Sigmoid colon (tissue), 4 donors: ENCODE data around the gene TAF6L.

Experiments used
- EP300 ChIP-seq, 4 donors: sonication (generic); formaldehyde crosslinking; IDR thresholded peaks; one replicate each; pipeline ENCODE4 v1.6.1; 2017; ENCODE audit warnings: antibody characterized with exemption in 4 of 4
- POLR2A ChIP-seq, 2 donors: fragments of 450-650 bp; IDR thresholded peaks; one replicate each; pipeline ENCODE4 v1.6.1; 2016; ENCODE audit warnings: antibody characterized with exemption in 2 of 2, mild to moderate bottlenecking in 2 of 2, moderate library complexity in 2 of 2
- POLR2AphosphoS5 ChIP-seq, 4 donors: sonication (generic); formaldehyde crosslinking; IDR thresholded peaks; one replicate each; pipeline ENCODE4 v1.6.1; 2017; ENCODE audit warnings: antibody characterized with exemption in 4 of 4
- TF ChIP-seq, protein P1 (sequence below), 4 experiments: fragments of 450-650 bp in 3 of 4; fragments of 200-600 bp in 1 of 4; IDR thresholded peaks; one replicate each; pipeline ENCODE4 v1.5.1; 2016 to 2019; ENCODE audit warnings: antibody characterized with exemption in 4 of 4, mild to moderate bottlenecking in 3 of 4, moderate library complexity in 2 of 4

DNA sequence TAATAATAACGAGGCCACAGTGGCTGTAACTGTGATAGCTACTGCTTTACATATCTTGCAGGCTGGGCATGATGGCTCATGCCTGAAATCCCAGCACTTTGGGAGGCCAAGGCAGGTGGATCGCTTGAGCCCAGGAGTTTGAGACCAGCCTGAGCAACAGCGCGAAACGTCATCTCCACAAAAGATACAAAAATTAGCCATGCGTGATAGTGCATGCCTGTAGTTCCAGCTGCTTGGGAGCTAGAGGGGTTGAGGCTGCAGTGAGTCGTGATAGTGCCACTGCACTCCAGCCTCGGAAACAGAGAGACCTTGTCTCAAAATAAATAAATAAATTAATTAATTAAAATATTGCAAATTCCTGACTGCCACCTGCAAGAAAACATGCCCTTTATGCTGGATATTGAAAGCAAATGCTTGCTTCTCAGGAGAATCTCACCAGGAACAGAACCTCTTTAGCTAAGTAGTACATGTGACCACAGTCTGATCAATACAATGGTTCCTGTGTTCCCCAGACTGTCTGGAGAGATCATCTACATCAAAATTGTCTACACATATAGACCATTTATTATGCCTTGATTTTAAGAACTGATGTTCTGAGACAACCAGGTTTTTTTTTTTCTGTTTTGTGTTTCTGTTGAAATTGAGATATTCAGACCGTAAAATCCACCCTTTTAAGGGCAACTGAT is 23.6 kb upstream of the TAF6L start:
- no peak for TF ChIP-seq POLR2AphosphoS5 (IDR thresholded peaks at IDR 0.05)
- TF ChIP-seq, protein P1, sequence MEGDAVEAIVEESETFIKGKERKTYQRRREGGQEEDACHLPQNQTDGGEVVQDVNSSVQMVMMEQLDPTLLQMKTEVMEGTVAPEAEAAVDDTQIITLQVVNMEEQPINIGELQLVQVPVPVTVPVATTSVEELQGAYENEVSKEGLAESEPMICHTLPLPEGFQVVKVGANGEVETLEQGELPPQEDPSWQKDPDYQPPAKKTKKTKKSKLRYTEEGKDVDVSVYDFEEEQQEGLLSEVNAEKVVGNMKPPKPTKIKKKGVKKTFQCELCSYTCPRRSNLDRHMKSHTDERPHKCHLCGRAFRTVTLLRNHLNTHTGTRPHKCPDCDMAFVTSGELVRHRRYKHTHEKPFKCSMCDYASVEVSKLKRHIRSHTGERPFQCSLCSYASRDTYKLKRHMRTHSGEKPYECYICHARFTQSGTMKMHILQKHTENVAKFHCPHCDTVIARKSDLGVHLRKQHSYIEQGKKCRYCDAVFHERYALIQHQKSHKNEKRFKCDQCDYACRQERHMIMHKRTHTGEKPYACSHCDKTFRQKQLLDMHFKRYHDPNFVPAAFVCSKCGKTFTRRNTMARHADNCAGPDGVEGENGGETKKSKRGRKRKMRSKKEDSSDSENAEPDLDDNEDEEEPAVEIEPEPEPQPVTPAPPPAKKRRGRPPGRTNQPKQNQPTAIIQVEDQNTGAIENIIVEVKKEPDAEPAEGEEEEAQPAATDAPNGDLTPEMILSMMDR (IDR thresholded peaks at IDR 0.05): no peak
- TF ChIP-seq POLR2A (IDR thresholded peaks at IDR 0.05): no peak
- TF ChIP-seq EP300 (IDR thresholded peaks at IDR 0.05): no peak
